ENCODE results near the gene ROCK2. TPM values are rescaled to one million over a fixed set of nuclear protein-coding genes. Genes with fewer than 3 reads are reported as not detected.
"Not testable (repeated sequence)": the region's sequence is repeated elsewhere in the genome, so short reads cannot be mapped to it uniquely, and the experiment has no call there.

ROCK2 gene
- polyA plus RNA-seq, 1 donor = 46.2 TPM

DNA sequence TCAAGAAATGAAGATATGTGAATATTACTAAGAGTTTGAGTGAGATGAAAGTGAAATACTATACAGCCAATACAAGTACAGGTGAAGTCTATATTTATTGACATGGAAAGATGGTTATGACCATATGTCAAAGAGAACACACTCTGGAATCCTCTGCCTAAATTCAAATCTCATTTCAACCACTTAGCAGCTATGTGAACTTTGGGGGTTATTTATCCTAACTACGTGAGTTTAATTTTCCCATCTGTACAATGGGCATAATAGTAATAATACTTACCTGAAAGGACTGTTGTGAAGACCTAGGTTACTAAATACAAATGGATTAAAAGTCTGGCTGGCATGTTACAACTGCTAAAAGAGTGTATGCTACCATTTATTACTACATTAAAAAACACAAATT lies 79.6 kb downstream of the ROCK2 start:
- DNase-seq = no peak

DNA sequence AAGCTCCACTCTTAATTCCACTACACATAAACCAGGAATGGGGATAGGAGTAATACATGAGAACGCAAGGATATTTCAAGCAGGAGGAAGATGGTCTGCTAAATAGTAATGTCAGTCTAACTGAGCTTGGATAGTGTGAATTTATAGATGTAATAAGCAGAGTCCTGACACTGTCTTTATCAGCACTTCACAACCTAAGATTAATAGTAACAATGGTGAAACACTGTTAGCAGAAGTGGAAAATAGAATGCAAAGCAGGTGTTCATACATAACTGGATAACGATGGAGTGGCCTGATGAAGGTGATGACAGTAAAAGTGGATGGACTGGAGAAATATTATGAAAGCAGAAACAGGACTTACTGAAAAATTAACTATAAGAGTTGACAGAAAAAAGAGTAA lies 80.4 kb downstream of the ROCK2 start:
- no peak for DNase-seq

DNA sequence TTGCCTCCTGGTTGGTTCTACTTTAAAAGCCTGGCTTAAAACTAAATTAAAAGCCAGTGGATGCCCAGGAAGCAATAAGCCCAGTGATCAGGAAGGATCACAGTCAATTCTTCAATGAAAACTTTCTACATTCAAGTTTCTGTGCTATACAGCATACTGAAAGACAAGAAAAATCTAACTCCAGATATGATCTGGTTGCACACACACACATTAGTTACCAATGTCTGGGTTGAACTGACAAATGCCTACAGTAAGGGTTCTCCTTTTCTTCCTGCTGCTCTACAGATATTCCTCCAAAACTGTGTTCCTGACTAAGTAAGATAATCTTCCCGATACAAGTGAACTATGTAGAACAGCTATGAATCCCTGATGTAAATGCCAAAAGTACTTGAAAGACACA lies 81.3 kb downstream of the ROCK2 start:
- DNase-seq = no peak

DNA sequence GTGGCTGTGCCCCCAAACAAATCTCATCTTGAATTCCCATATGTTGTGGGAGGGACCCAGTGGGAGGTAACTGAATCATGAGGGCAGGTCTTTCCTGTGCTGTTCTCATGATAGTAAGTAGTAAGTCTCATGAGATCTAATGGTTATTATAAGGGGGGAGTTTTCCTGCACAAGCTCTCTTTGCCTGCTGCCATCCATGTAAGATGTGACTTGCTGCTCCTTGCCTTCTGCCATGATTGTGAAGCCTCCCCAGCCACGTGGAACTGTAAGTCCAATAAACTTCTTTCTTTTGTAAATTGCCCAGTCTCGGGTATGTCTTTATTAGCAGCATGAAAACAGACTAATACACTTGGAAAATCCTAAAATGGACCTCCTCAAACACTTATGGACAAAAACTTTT lies 82.0 kb downstream of the ROCK2 start:
- not testable (repeated sequence) for DNase-seq

DNA sequence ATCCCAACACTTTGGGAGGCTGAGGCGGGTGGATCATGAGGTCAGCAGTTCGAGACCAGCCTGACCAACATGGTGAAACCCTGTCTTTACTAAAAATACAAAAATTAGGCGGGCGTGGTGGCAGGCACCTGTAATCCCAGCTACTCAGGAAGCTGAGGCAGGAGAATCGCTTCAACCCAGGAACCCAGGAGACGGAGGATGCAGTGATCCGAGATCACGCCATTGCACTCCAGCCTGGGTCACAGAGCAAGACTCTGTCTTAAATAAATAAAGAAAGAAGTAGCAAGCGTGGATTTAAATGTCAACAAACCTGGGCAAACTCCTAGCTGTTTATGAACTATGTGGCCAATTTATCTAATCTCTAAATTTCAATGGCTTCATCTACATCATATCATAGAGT lies 82.9 kb downstream of the ROCK2 start:
- not testable (repeated sequence) for DNase-seq

DNA sequence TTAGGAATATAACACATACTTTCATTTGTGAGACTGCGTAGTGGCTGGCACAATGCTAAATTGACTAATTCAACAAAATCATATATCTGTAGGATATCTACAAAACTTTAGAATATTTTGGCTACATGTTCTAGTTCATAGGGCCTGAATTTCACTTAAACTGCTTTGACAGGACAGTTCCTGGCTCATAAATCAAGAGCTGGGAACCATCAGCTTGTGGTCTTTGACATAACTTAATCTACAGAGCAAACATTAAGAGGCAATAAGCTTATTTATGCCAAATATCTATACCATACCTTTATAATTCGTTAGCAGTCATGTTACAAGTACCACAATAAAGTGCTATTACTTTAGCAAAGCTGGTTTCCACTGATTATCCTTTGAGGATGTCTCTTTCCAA lies 83.5 kb downstream of the ROCK2 start:
- DNase-seq = no peak

DNA sequence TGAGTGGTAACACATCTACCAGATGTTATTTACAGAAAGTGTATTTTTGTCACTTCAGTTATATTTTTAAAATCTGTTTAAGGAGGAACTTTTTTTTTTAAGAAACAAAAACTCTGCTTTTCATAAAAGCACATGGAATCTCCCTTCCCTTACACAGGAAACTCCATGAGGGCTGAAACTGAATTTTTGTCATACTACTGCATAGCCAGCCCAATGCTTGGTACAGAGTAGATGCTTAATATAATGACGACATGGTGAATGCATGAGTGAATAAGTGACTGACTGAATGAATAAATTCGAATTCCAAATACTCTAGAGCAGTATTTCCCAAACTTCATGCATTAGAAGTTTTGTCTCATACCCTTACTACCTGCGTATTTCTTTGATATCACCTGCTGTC lies 86.5 kb downstream of the ROCK2 start:
- no peak for DNase-seq

DNA sequence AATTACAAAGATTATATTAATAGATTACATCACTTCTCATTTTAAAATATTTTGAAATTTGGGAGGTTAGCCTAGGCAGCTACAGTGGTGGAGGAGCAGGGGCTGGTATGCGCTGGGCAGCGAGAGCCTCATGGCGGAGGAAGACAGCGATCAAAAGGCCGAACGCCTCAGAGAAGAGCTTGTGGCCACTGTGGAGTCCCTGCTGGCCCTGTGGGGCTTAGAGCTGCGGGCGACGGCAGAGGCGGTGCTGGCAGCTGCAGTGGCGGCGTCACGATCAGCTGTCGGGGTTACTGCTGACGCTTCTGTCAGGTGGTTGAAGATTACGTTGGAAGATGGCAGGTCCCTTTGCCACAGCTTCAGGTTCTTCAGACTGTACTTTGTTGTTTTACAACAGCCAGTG lies 87.4 kb downstream of the ROCK2 start:
- DNase-seq = no peak

DNA sequence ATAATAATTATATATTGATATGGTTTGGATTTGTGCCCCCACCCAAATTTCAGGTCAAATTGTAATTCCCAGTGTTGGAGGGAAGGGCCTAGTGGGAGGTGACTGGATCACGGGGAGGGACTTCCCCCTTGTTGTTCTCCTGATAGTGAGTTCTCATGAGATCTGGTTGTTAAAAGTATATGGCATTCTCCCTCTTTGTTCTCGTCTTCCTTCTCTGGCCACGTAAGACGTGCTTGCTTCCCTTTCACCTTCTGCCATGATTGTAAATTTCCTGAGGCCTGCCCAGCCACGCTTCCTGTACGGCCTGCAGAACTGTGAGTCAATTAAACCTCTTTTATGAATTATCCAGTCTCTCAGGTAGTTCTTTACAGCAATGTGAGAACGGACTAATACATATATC lies 88.3 kb downstream of the ROCK2 start:
- DNase-seq = no peak

DNA sequence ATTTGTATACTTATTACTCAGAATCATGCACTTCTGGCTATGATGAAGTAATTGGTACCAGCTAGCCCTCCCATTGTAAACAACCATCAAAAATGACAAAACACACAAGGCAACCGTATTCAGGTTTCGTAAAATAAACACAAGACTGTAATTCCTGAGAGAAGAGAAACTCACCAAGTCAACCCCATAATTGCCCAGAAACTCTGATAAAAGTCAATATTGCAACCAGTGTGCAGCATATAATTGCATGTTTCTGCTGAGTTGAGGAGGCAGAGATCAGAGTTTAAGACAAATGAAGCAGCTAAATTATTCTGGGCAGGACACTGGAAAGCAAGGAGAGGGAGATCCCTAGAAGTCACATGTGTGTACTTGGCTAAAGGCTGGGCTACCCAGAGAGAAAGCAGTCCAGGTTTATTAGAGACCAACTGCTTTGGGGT lies 90.3 kb downstream of the ROCK2 start:
- DNase-seq = peak; percentile 0

DNA sequence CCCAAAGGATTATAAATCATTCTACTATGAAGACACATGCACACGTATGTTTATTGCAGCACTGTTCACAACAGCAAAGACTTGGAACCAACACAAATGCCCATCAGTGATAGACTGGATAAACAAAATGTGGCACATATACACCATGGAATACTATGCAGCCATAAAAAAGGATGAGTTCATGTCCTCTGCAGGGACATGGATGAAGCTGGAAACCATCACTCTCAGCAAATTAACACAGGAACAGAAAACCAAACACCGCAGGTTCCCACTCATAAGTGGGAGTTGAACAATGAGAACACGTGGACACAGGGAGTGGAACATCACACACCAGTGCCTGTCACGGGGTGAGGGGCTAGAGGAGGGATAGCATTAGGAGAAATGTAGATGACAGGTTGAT lies 92.0 kb downstream of the ROCK2 start:
- not testable (repeated sequence) for DNase-seq

DNA sequence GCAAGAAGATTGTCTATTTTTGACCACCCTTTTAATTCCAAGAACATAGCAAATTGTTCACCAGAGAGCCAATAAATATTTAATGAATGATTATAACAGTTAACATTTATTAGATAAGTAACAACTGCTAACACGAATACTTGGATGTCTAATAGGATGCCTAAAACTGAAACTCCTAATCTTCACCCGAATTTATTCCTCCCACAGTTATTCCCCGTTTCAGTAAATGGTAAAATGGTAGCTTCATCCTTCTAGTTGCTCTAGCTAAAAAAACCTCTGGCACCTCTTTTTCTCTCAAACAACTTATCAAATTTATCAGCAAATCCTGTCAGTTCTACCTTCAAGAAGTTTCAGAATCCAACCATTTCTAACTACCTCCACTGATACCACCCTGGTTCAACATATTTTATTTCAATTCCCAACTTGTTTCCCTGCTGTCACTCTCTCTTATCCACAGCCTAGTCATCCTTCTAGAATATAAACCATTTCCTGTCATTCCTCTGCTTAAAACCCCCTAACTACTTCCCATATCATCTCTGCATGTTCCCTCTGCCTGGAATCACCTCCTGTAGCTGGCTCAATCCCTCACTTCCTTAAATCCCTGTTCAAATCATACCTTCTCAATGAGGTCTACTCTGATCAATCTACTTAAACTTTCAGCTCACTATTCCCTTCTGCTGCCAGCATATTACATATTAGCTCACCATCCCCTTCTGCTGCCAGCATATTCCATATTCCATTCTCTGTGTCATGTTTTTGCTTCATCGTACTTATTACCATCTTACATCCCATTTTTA lies 93.8 kb downstream of the ROCK2 start:
- DNase-seq = no peak

DNA sequence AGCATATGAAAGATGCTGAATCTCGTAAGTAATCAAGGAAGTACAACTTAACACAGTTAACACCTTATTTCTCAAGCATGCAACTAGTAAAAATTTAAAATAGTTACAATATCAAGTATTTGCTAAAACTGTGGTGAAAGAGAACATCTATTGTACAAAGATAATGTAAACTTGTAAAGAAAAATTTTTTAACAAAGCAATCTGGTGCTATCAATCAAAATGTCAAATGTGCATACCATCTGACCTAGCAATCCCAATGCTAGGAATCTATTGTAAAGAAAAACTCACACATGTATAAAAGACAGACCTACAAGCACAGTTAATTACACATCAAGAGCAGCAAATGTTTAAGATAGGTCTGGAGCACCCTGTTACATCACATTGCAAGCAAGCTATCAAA lies 99.1 kb downstream of the ROCK2 start:
- DNase-seq = no peak

DNA sequence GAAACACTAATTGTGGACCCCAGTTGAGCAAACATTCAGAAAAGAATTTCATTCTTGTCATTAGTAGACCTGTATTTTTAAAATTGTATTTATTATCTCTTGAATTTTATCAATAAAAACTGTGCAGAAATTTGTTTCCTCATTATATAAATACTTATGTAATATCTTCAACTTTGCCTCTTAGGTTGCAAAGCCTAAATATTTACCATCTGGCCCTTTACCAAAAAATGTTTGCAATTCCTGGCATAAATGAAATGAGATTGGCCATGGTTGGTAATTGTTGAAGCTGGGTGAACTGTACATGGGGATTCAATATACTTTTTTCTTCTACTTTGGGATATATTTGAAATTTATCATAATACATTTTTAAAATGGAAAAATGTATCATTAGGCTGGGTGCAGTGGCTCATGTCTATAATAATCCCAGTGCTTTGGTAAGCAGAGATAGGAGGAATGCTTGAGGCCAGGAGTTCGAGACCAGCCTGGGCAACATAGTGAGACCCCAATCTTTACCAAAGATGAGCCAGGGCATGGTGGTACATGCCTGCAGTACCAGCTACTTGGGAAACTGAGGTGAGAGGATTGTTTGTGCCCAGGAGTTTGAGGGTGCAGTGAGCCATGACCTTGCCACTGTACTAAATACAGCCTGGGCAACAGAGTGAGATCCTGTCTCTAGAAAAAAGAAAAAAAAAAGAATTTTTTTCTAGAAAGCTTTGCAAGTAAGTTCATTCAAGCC lies 100.2 kb downstream of the ROCK2 start:
- no peak for DNase-seq

DNA sequence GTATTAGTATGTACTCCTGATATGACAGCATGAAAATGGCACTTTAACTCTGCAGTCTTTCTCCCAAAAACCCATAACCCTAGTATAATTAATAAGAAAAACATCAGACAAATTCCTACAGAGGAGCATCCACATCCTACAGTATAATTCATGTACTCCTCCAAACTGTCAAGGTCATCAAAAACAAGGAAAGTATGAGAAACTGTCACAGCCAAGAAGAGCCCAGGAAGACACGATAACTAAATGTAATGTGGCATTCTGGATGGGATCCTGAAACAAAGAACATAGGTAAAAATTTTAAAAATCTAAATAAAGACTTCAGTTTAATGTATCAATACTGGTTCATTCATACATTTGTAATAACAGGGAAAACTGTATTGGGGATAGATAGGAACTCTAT lies 100.9 kb downstream of the ROCK2 start:
- DNase-seq = no peak

DNA sequence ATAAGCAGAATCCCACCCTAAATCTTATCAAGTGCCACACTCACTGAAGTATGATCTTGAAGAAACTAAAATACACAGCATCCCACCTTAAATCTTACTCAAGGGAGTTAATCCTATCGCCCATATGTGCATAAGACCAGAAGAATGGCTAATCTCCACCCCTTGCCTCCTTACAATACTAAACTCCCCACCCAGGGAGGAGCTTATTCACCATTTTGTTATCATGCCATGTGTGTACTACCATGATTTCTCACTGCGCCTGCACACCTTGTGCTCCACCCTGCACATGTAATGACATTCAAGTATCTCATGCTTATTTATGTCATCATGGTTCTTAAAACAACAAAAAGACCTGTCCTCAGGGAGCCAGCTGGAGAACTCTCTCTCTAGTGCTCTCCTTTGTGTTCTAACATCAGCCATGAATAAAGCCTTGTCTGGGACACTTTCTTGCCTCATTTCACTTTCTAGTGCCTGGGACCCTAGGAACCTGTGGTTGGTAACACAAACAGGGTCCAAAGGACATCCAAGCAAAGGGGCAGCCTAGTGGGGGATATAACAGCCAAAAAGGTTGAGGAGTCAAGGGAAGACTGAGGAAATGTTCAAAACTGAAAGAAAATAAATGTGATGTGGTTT lies 101.8 kb downstream of the ROCK2 start:
- no peak for DNase-seq

DNA sequence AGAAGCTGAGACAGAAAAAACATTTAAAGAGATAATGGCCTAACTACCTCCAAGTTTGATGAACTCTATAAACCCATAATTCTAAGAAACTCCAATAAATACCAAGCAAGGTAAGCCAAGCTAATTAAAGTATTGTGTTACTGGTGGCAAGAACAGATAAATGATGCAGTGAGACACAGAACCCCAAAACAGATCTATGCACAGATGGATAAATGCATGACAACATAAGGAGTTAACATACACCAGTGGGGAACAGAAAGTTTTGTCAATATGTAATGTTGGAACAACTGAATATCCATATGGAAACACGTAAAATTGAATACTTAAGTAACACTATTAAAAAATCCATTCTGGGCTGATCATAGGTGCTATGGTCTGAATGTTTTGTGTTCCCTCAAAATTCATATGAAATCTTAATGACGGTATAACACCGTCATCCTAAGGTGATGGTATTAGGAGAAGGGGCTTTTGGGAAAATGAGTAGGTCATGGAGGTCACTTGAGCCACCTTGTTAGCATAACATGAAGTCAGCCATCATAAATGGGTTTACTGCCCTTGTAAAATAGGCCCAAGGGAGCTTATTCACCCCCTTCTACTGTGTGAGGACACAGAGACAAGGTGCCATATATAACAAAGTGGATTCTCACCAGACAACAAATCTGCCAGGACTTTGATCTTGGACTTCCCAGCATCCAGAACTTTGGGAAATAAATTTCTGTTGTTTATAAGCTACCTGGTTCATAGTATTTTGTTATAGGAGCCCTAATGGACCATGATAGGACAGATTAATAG lies 102.8 kb downstream of the ROCK2 start:
- DNase-seq = no peak

DNA sequence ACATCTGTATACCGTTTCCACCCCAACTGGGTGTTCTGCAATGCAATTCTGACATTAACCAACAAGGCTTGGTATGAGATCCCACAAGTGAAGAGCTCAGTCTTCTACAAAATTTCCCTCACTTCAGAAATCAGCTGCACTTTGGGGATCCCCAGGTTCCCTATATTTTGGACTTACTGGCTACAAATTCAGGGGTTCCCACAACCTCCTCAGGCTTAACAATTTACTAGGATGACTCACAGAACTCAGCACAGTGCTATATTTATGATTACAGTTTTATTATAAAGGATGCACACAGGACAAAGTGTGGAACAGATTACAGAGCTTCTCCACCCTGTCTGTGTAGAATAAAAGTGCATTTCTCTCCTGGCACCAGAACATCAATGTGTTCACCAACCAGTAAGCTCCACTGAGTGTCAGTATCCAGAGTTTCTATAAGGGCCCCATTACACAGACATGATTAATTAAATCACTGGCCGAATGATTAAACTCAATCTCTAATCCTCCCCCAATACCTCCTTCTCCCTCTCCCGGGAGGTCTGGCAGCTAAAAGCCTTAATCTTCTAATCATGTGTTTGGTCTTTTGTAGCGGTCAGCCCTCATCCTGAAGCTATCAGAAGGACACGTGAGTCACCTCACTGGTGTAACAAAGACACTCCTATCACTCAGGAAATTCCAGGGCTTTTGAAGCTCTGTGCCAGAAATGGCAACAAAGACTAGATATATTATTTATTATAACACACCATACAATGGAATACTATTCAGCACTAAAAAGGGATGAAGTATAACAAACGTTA lies 104.6 kb downstream of the ROCK2 start:
- no peak for DNase-seq

DNA sequence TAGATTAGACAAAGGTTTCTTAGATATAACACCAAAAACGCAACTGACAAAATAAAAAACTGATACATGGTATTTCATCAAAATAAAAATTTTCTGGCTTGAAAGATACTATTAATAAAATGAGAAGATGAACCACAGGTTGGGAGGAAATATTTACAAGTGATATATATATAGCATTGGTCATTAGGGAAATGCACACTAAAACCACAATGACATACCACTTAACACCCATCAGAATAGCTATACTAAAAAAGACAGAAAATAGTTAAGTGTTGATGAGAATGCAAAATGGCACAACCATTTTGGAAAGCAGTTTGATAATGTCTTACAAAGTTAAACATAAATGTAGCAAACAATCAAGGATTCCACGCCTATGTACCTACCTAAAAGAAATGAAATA lies 105.3 kb downstream of the ROCK2 start:
- DNase-seq = no peak

DNA sequence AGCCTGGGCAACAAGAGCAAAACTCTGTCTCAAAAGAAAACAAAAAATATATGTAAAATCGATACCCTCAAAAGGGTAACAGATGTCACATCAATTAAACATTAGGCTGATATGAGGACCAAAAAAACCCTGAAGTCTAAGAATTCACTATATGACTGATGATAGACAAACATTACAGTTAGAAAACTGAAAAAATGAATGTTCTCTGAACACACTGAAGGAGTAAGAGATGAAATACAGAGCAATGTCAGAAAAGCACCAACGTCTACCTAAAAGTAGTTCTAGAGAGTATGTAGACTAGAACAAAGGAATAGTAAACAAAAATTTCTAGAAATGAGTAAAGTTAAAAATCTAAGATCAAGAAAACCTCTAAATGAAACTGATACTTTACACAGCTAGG lies 107.3 kb downstream of the ROCK2 start:
- DNase-seq = no peak

DNA sequence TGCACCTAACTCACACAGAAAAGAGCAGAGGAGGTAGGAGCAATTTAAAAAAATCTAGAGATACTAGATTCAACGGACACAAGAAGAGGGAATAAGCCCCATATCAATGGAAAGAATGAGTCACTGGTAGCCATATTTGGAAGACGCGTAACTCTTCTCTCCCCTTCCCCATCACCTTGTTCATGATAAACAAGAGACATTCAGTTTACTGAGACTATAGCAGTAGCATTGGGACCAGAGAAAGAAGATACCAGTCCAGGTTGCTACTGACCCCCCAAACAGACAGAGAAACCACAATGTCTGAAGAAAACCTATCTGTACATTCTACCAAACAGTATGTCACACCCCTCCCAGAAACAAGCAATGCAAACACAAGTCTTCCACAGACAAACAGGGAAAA lies 108.1 kb downstream of the ROCK2 start:
- no peak for DNase-seq

DNA sequence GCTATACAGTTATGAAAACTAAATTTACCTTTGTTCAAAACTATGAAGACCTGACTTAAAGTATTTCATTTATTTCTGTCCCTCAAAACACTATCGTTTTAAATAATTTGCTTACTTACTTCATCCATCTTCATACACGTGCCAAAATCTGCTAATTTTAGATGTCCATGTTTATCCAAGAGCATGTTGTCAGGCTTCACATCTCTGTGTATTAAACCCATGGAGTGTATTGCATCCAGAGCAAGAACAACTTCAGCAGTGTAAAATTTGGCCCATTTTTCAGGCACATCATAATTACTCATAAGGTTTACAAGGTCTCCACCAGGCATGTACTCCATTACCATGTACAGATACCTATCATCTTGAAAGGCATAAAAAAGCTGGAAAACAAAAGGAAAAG lies 108.9 kb downstream of the ROCK2 start:
- no peak for DNase-seq
